HG03432 (cell line): ENCODE data around the gene DCAF6.
A peak's percentile ranks its signal among the peaks of the same experiment; 100 is the strongest.
"Not testable (repeated sequence)": the region's sequence is repeated elsewhere in the genome, so short reads cannot be mapped to it uniquely, and the experiment has no call there.

Experiments used
- ATAC-seq: cut with Tn5 transposase; IDR thresholded peaks from one replicate; pipeline ENCODE4 v1.9.1; 2021; ENCODE audit warnings: mild to moderate bottlenecking, moderate library complexity; ENCODE audit not compliant: unreplicated experiment

DCAF6 gene

DNA sequence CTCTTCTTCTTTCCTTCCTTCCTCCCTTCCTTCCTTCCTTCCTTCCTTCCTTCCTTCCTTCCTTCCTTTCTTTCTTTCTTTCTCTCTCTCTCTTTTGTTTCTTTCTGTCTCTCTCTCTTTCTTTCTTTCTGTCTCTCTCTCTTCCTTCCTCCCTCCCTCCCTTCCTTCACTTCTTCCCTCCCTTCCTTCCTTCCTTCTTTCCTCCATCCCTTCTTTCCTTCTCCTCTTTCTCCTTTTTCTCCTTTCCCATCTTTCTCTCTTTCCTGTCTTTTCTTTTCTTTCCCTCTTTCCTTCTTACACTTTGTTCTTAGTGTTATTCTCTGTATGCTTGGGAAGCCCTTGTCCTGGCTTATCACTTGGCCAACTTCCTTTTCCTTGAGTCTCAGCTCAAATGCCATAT is 72.8 kb downstream of the DCAF6 start:
- ATAC-seq, result no peak

- no peak for ATAC-seq
These were observed 82.9 kb downstream of the DCAF6 start for GRCh38 chr1:168019407-168019806.

DNA sequence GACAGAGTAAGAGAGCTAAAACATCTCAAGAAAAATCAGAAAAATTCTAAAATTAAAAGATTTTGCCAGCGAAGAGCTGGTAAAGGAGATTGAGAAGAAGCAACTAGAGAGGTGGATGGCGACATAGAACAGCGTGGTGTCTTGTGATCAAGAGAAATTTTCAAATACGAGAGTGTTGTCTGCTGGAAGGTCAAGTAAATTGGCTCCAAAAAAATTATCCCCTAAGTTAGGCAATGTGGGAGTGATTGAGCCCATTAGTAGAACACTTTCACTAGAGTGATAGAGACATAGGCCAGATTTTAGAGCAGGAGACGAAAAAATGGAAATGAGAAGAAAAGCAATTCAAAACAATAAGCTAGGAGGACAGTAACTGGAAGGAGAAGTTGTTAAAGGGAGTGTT is 94.7 kb downstream of the DCAF6 start:
- no peak for ATAC-seq

GRCh38 chr1:168031627-168032026 is 95.1 kb downstream of the DCAF6 start:
- ATAC-seq, result peak; percentile 6

- ATAC-seq, result peak; percentile 51
These were observed 95.5 kb downstream of the DCAF6 start for GRCh38 chr1:168032029-168032428.

GRCh38 chr1:168035345-168035744 is 98.9 kb downstream of the DCAF6 start:
- no peak for ATAC-seq

- ATAC-seq, result no peak
These were observed 105.9 kb downstream of the DCAF6 start for GRCh38 chr1:168042362-168042761.

- ATAC-seq, result no peak
These were observed 108.8 kb downstream of the DCAF6 start for GRCh38 chr1:168045311-168045710.

DNA sequence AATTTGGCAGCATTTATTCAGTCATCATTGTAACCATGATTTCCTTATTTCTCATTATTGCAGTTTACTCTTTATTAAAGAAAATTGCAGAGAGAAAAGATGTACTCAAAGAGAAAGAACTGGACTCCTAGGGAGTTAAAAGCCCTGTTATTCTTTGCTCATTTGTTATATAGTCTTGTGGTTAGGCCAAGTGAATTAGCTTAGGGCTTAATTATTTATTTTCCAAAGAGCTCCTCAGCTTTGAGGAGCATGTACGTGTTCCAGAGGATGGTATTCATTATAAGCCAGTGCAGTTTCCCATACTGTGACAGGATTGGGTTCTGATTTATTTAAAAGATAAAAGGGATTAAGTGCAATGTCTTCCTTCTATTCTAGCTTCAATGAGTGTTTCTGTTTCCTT is 113.8 kb downstream of the DCAF6 start:
- ATAC-seq, result no peak

GRCh38 chr1:168050880-168051279 is 114.4 kb downstream of the DCAF6 start:
- ATAC-seq, result no peak

DNA sequence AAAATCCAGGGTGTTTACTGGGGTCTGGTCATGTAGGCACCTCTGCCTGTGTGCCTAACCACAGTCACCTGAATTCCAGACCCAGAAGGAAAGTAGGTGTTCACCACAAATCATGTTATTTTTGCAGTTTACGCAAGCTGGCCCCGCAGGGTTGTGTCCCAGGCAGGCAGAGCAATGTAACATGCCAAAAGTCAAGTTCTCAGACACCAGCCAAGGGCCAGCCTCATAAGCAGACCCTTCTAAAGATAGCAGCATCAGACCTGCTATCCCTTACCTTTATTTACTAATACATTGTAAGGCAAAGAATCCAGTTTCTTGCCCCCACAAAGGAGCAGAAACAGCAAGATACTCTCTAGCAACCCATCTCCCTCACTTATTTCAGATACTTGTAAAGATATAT is 117.2 kb downstream of the DCAF6 start:
- ATAC-seq, result no peak

DNA sequence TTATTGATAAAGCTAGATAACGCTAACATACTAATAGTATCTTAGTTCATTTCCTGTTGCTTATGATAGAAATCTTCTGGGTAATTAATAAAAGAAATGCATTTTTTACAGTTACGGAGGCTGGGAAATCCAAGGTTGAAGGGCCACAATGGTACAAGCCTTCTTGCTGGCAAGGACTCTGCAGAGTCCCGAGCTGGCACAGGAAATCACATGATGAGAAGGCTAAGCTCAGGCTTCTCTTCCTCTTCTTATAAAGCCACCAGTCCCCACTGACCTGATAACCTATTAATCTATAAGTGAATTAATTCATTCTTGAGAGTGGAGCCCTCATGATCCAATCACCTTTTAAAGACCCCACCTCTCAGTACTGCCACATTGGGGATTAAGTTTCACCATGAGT is 117.6 kb downstream of the DCAF6 start:
- ATAC-seq, result no peak

- ATAC-seq, result not testable (repeated sequence)
These were observed 119.7 kb downstream of the DCAF6 start for GRCh38 chr1:168056152-168056551.

DNA sequence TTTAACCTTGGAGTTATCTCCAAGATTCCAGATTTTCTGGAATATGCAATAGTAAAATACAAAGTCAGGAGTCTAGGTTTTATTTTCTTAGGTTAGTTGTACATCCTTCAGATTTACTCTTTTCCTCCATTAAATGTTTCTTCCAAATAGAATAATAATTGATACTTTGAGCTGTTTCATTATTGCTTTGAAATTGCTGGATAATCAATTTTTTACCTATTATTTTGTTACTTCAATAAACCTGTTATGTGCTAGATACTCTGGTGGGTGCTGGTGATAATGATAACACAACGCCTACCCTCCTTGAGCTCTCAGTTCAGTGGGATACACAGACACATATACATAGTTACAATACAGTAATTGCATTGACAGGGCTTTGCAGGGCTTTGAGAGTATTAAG is 120.9 kb downstream of the DCAF6 start:
- ATAC-seq, result no peak

- ATAC-seq, result no peak
These were observed 121.4 kb downstream of the DCAF6 start for GRCh38 chr1:168057921-168058320.

DNA sequence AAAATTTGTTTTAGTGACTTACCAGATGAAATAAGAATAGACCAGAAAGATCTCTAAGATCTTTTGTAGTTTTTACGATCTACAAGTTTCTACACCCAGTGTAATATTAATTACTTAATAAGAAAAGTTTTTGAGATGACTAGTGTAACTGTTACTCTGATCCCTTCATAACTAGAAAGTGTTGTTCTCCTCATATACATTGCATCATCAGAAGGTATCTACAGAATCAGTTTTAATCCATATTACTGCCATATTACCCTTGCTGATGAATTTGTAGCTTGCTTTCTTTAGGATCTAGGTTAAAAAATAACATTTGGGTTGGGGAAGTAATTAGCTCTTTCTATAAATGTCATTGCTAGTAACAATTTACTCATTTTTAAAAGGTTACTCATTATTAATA is 127.7 kb downstream of the DCAF6 start:
- no peak for ATAC-seq

GRCh38 chr1:168065506-168065905 is 129.0 kb downstream of the DCAF6 start:
- no peak for ATAC-seq

- no peak for ATAC-seq
These were observed 132.9 kb downstream of the DCAF6 start for GRCh38 chr1:168069384-168069783.

GRCh38 chr1:168079761-168080160 is 143.3 kb downstream of the DCAF6 start:
- ATAC-seq, result no peak

DNA sequence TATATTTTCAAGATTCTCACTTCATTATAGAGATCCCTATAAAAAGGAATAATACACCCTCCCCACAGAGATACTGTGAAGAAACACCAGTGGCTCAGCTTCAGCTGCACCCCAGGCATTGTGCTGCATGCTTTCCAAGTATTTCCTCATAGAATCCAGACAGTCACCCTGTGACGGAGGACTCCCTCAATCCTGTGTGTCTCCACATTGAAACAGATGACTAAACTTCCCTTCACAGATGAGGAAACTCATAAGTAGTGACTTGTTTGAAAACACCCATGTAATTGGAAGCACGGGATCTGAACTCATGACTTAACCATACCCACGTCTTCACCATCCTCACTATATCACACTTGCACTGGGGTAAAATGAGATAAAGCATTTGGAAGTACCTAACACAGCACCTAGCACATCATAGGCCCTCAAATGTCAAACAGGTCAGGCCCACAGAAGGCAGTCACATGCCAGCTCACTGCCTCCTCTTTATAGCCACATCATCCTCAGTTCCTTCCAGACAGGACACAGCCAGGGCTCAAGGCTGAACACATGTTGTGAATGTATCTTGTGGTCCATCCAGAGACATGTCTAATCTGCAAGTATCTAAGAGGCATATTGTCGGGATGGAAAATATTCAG is 145.0 kb downstream of the DCAF6 start:
- no peak for ATAC-seq

- ATAC-seq, result peak; percentile 85
These were observed 145.8 kb downstream of the DCAF6 start for GRCh38 chr1:168082008-168082876.
